ENCODE measurements around the gene OR51A2.

OR51A2 gene

GRCh38 chr11:4979036-4979435 is 23.5 kb upstream of the OR51A2 start:
- H3K4me3 ChIP-seq (ENCODE audit: low read depth, low read length) = no peak overlapping the region
- DNase-seq (ENCODE audit: low read depth) = no peak
- TF ChIP-seq POLR2A (IDR thresholded peaks at IDR 0.05; ENCODE audit: extremely low read depth, insufficient read length) (no peak), CTCF (IDR thresholded peaks at IDR 0.05; ENCODE audit: low read depth, low read length) (no peak), MAX (IDR thresholded peaks at IDR 0.05; ENCODE audit: low read depth, low read length) (no peak), MYC (IDR thresholded peaks at IDR 0.05; ENCODE audit: low read depth, low read length) (no peak)

GRCh38 chr11:4975436-4975835 is 19.9 kb upstream of the OR51A2 start:
- no peak for DNase-seq (ENCODE audit: low read depth)
- TF ChIP-seq CTCF (IDR thresholded peaks at IDR 0.05; ENCODE audit: low read depth, low read length) (no peak), MYC (IDR thresholded peaks at IDR 0.05; ENCODE audit: low read depth, low read length) (no peak), MAX (IDR thresholded peaks at IDR 0.05; ENCODE audit: low read depth, low read length) (no peak), POLR2A (IDR thresholded peaks at IDR 0.05; ENCODE audit: extremely low read depth, insufficient read length) (no peak)
- no peak overlapping the region for H3K4me3 ChIP-seq (ENCODE audit: low read depth, low read length)

- H3K4me3 ChIP-seq (ENCODE audit: low read depth, low read length) = no peak overlapping the region
- no peak for DNase-seq (ENCODE audit: low read depth)
- TF ChIP-seq MYC (IDR thresholded peaks at IDR 0.05; ENCODE audit: low read depth, low read length) (no peak), CTCF (IDR thresholded peaks at IDR 0.05; ENCODE audit: low read depth, low read length) (no peak), MAX (IDR thresholded peaks at IDR 0.05; ENCODE audit: low read depth, low read length) (no peak), POLR2A (IDR thresholded peaks at IDR 0.05; ENCODE audit: extremely low read depth, insufficient read length) (no peak)
Measured at GRCh38 chr11:4962816-4963215, 7.3 kb upstream of the OR51A2 start.

GRCh38 chr11:4960877-4961276 is 5.4 kb upstream of the OR51A2 start:
- DNase-seq (ENCODE audit: low read depth) = no peak
- no peak for TF ChIP-seq POLR2A (IDR thresholded peaks at IDR 0.05; ENCODE audit: extremely low read depth, insufficient read length)
- TF ChIP-seq MAX (IDR thresholded peaks at IDR 0.05; ENCODE audit: low read depth, low read length) = no peak
- TF ChIP-seq MYC (IDR thresholded peaks at IDR 0.05; ENCODE audit: low read depth, low read length) = no peak
- no peak for TF ChIP-seq CTCF (IDR thresholded peaks at IDR 0.05; ENCODE audit: low read depth, low read length)

GRCh38 chr11:4957396-4957795 is 1.9 kb upstream of the OR51A2 start:
- no peak for DNase-seq (ENCODE audit: low read depth)
- no peak overlapping the region for H3K4me3 ChIP-seq (ENCODE audit: low read depth, low read length)
- TF ChIP-seq POLR2A (IDR thresholded peaks at IDR 0.05; ENCODE audit: extremely low read depth, insufficient read length) (no peak), CTCF (IDR thresholded peaks at IDR 0.05; ENCODE audit: low read depth, low read length) (no peak), MYC (IDR thresholded peaks at IDR 0.05; ENCODE audit: low read depth, low read length) (no peak), MAX (IDR thresholded peaks at IDR 0.05; ENCODE audit: low read depth, low read length) (no peak)

More at GRCh38 chr11:4960877-4961276, 5.4 kb upstream of the OR51A2 start:
- no peak overlapping the region for H3K4me3 ChIP-seq (ENCODE audit: low read depth, low read length)

GRCh38 chr11:4947505-4947904 is 8.0 kb downstream of the OR51A2 start, which contains the start of gene OR51A4:
Gene OR51A4 (minus strand): TSS chr11:4947605. CDS start chr11:4947100, 505 bp downstream.
- H3K4me3 ChIP-seq (ENCODE audit: low read depth, low read length) = no peak within 1 kb of the TSS
- no peak for TF ChIP-seq MYC (IDR thresholded peaks at IDR 0.05; ENCODE audit: low read depth, low read length)
- no peak for TF ChIP-seq POLR2A (IDR thresholded peaks at IDR 0.05; ENCODE audit: extremely low read depth, insufficient read length)
- TF ChIP-seq CTCF (IDR thresholded peaks at IDR 0.05; ENCODE audit: low read depth, low read length) = no peak
- no peak for TF ChIP-seq MAX (IDR thresholded peaks at IDR 0.05; ENCODE audit: low read depth, low read length)

More at GRCh38 chr11:4947505-4947904, 8.0 kb downstream of the OR51A2 start, which contains the start of gene OR51A4:
- DNase-seq (ENCODE audit: low read depth) = no peak
